ENCODE data around the gene NUP205. TPM values are rescaled to one million over a fixed set of nuclear protein-coding genes. Genes with fewer than 3 reads are reported as not detected.
"Not testable (repeated sequence)": the region's sequence is repeated elsewhere in the genome, so short reads cannot be mapped to it uniquely, and the experiment has no call there.

Gene NUP205
- total and polyA plus RNA-seq, 2 donors (not counting 1 experiment from before 2014, with no cell fraction given), result 31.4 to 70.3 TPM

GRCh38 chr7:135634191-135634878, 76.6 kb downstream of the NUP205 start:
- Mint-ChIP-seq H3K9me3 (ENCODE audit: insufficient read depth) (no peaks in the 10 kb centered on the region), H3K27ac (no peak overlapping the region), H3K4me3 (no peak overlapping the region), H3K4me1 (no peaks in the 10 kb centered on the region), H3K27me3 (no peaks in the 10 kb centered on the region)
- Histone ChIP-seq H3K27me3 (replicated peaks in 1 of 4; ENCODE audit: control extremely low read depth in 1 of 4, control insufficient read depth in 3 of 4, insufficient read depth in 4 of 4, low read length in 3 of 4) (no peaks in the 10 kb centered on the region), H2AFZ (ENCODE audit: insufficient read depth, low read depth, low read length, poor library complexity, severe bottlenecking) (no peak overlapping the region), H3K9ac (ENCODE audit: low read length) (no peak overlapping the region), H3K36me3 (replicated peaks in 1 of 2; ENCODE audit: control extremely low read depth in 1 of 2, control insufficient read depth in 1 of 2, extremely low read depth in 1 of 2, insufficient read depth in 2 of 2, low read length in 1 of 2) (peaks cover 3 to 72% of the 10 kb centered on the region in 2 experiments), H3K4me3 (ENCODE audit: control extremely low read depth in 1 of 5, extremely low read depth in 1 of 5, insufficient read depth in 1 of 5, low read depth in 2 of 5, low read length in 4 of 5) (no peak overlapping the region), H3K9me3 (ENCODE audit: control extremely low read depth in 1 of 3, control insufficient read depth in 2 of 3, insufficient read depth in 1 of 3, low read length in 2 of 3) (peaks cover 0 to 2% (median 0%) of the 10 kb centered on the region in 3 donors), H3K4me2 (replicated peaks; ENCODE audit: low read depth, low read length, poor library complexity, severe bottlenecking) (no peak overlapping the region), H3K4me1 (ENCODE audit: control insufficient read depth in 2 of 2, insufficient read depth in 2 of 2, low read length in 2 of 2) (no peaks in the 10 kb centered on the region), H3K27ac (ENCODE audit: low read length in 2 of 2) (no peak overlapping the region), H4K20me1 (ENCODE audit: control insufficient read depth, insufficient read depth, low read length, poor library complexity, severe bottlenecking) (no peaks in the 10 kb centered on the region), H3K79me2 (ENCODE audit: control insufficient read depth, insufficient read depth, low read length) (no peaks in the 10 kb centered on the region)
- POLR2A ChIA-PET, result no interaction called here
- intact Hi-C loops (cut with micrococcal nuclease), result no loop called here
- CTCF ChIA-PET, result interaction anchor here (3.3 kb wide), 1 partner anchor 11 kb away, joined by 26 read pairs; no protein-coding TSS in a partner anchor
- DNase-seq, result no peak
- no peak for ATAC-seq (ENCODE audit: low read depth)
- no peak for TF ChIP-seq EZH2 (IDR thresholded peaks at IDR 0.05; ENCODE audit: borderline replicate concordance, insufficient read depth, low read depth, low read length, poor library complexity, severe bottlenecking)
- TF ChIP-seq, protein P1, sequence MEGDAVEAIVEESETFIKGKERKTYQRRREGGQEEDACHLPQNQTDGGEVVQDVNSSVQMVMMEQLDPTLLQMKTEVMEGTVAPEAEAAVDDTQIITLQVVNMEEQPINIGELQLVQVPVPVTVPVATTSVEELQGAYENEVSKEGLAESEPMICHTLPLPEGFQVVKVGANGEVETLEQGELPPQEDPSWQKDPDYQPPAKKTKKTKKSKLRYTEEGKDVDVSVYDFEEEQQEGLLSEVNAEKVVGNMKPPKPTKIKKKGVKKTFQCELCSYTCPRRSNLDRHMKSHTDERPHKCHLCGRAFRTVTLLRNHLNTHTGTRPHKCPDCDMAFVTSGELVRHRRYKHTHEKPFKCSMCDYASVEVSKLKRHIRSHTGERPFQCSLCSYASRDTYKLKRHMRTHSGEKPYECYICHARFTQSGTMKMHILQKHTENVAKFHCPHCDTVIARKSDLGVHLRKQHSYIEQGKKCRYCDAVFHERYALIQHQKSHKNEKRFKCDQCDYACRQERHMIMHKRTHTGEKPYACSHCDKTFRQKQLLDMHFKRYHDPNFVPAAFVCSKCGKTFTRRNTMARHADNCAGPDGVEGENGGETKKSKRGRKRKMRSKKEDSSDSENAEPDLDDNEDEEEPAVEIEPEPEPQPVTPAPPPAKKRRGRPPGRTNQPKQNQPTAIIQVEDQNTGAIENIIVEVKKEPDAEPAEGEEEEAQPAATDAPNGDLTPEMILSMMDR (IDR thresholded peaks at IDR 0.05), result no peak
- WGBS (ENCODE audit: insufficient coverage), result 95% methylated on average over 6 of the region's 7 CpGs

DNA sequence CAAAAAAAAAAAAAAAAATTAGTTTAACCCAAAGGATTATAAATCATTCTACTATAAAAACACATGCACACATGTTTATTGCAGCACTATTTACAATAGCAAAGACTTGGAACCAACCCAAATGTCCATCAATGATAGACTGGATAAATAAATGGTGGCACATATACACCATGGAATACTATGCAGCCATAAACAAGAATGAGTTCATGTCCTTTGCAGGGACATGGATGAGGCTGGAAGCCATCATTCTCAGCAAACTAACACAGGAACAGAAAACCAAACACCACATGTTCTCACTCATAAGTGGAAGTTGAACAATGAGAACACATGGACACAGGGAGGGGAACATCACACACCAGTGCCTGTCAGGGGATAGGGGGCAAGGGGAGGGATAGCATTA, 82.0 kb downstream of the NUP205 start:
- H3K4me1 ChIP-seq (ENCODE audit: control insufficient read depth in 2 of 2, insufficient read depth in 2 of 2, low read length in 2 of 2); H3K27ac ChIP-seq (ENCODE audit: low read length in 2 of 2); H3K27me3 Mint-ChIP-seq; H3K4me3 Mint-ChIP-seq; H3K27ac Mint-ChIP-seq; H4K20me1 ChIP-seq (ENCODE audit: control insufficient read depth, insufficient read depth, low read length, poor library complexity, severe bottlenecking); H2AFZ ChIP-seq (ENCODE audit: insufficient read depth, low read depth, low read length, poor library complexity, severe bottlenecking); H3K9me3 Mint-ChIP-seq (ENCODE audit: insufficient read depth); ATAC-seq (ENCODE audit: low read depth); POLR2A ChIA-PET; H3K27me3 ChIP-seq (replicated peaks in 1 of 4; ENCODE audit: control extremely low read depth in 1 of 4, control insufficient read depth in 3 of 4, insufficient read depth in 4 of 4, low read length in 3 of 4); intact Hi-C loops (cut with micrococcal nuclease); DNase-seq; H3K9ac ChIP-seq (ENCODE audit: low read length); H3K4me2 ChIP-seq (replicated peaks; ENCODE audit: low read depth, low read length, poor library complexity, severe bottlenecking); CTCF ChIA-PET; H3K79me2 ChIP-seq (ENCODE audit: control insufficient read depth, insufficient read depth, low read length); H3K4me3 ChIP-seq (ENCODE audit: control extremely low read depth in 1 of 5, extremely low read depth in 1 of 5, insufficient read depth in 1 of 5, low read depth in 2 of 5, low read length in 4 of 5); H3K9me3 ChIP-seq (ENCODE audit: control extremely low read depth in 1 of 3, control insufficient read depth in 2 of 3, insufficient read depth in 1 of 3, low read length in 2 of 3); H3K4me1 Mint-ChIP-seq: not testable (repeated sequence)
- peaks cover 3 to 65% of the 10 kb centered on the region in 2 experiments for H3K36me3 ChIP-seq (replicated peaks in 1 of 2; ENCODE audit: control extremely low read depth in 1 of 2, control insufficient read depth in 1 of 2, extremely low read depth in 1 of 2, insufficient read depth in 2 of 2, low read length in 1 of 2)
